Heart left ventricle (tissue), 16 donors: ENCODE data around the gene OLIG3. TPM values are rescaled to one million over a fixed set of nuclear protein-coding genes. Genes with fewer than 3 reads are reported as not detected.

Experiments used
- ATAC-seq, 4 donors: fragments of 200-7000 bp; cut with Tn5 transposase; one replicate each; pipeline ENCODE4 v1.9.1; 2020 to 2022; ENCODE audit warnings: moderate library complexity in 4 of 4, mild to moderate bottlenecking in 3 of 4, moderate number of reproducible peaks in 1 of 4
- DNase-seq, 5 donors: peaks; one replicate each; pipeline ENCODE4 v3.0.0-alpha.2; 2020
- H3K27ac ChIP-seq, 12 donors: fragments of 200-600 bp; sonication (generic) in 4 of 12; one replicate each; pipeline versions ENCODE4 v1.5.0 to v1.8.0; 2016 to 2022; ENCODE audit warnings: mild to moderate bottlenecking in 2 of 12
- H3K27me3 ChIP-seq, 9 donors: fragments of 200-600 bp; sonication (generic) in 2 of 9; one replicate each; pipeline versions ENCODE4 v1.5.1 to v1.8.0; 2016 to 2022; ENCODE audit warnings: mild to moderate bottlenecking in 3 of 9
- H3K36me3 ChIP-seq, 9 donors: fragments of 200-600 bp; sonication (generic) in 2 of 9; one replicate each; pipeline versions ENCODE4 v1.5.0 to v1.8.0; 2018 to 2022; ENCODE audit warnings: mild to moderate bottlenecking in 2 of 9
- H3K4me1 ChIP-seq, 12 donors: fragments of 200-600 bp; sonication (generic) in 4 of 12; one replicate each; pipeline versions ENCODE4 v1.5.0 to v1.8.0; 2016 to 2022; ENCODE audit warnings: mild to moderate bottlenecking in 3 of 12
- H3K4me3 ChIP-seq, 12 donors: fragments of 200-600 bp; sonication (generic) in 4 of 12; one replicate each; pipeline versions ENCODE4 v1.5.0 to v1.8.0; 2017 to 2022; ENCODE audit warnings: mild to moderate bottlenecking in 9 of 12, moderate library complexity in 4 of 12
- H3K9me3 ChIP-seq, 12 donors: fragments of 200-600 bp; sonication (generic) in 4 of 12; one replicate each; pipeline versions ENCODE4 v1.5.0 to v1.8.0; 2016 to 2022; ENCODE audit warnings: mild to moderate bottlenecking in 1 of 12
- POLR2A ChIP-seq, 2 donors: fragments of 450-650 bp; IDR thresholded peaks; one replicate each; pipeline ENCODE4 v1.6.1; 2017; ENCODE audit warnings: antibody characterized with exemption in 2 of 2, mild to moderate bottlenecking in 2 of 2, moderate library complexity in 2 of 2
- WGBS, 4 donors: extraction: QIAGEN DNeasy Blood & Tissue Kit in 2 of 4; methylation state at CpG; one replicate each; pipeline versions ENCODE4 v1.1.5 to v1.1.7; 2013 to 2018; 5-methylcytosine and 5-hydroxymethylcytosine counted together
- intact Hi-C, 10 donors: fragments of 100-400 bp; cut with DNase I; formaldehyde crosslinking; loops; one replicate each; pipeline versions ENCODE4 v1.11.1 to v1.14.2; 2022
- polyA plus RNA-seq, 2 donors: library from polyadenylated mRNA; stranded (reverse); fragments of 200-250 nt; gene quantifications; one replicate each; pipeline ENCODE4 v1.2.3, GENCODE V29; 2013
- total RNA-seq, 9 donors: library from RNA; depleted of rRNA in 2 of 9; stranded (reverse); fragments of >200 nt in 2 of 9; fragmentation: NEBNext Ultra II Directional in 3 of 9; extraction: Animal tissue kit (Norgen Biotek cat#: 25700) in 3 of 9; gene quantifications; one replicate each; pipeline versions ENCODE4 v1.1.0 to v1.2.4, GENCODE V29; 2016 to 2023
- TF ChIP-seq, protein P1 (sequence below), 12 donors: fragments of 200-600 bp; sonication (generic) in 4 of 12; IDR thresholded peaks; one replicate each; pipeline versions ENCODE4 v1.5.0 to v1.8.0; 2018 to 2022; ENCODE audit warnings: antibody characterized with exemption in 12 of 12, mild to moderate bottlenecking in 5 of 12
- donor health status: ischemic (EF 13 %, LVEDD 7.1; RV severe dilation, severe dysfunction).
- donor health status: healthy with polysubstance abuse.
- donor health status: DM: no; HTN: yes; CAD: no.
- donor health status: DM: no; HTN: no; CAD: no.
- donor health status: ischemic (EF 25% LVEDD 6.9; RV normal size, moderate dysfunction).
- donor health status: ischemic (EF 25% LVEDD 5.7; RV mildly dilated, moderate dysfunction).
- donor health status: healthy.
- donor health status: DM: yes; HTN: yes; CAD: no.
- donor health status: ischemic (EF 35%, LVEDD 5.7; RV mildly dilated, moderate dysfunction).
- donor health status: nonischemic (EF 11% LVEDD 7.7; RV severe dilation, severe dysfunction).
- donor health status: DM: yes; HTN: yes; CAD: no.
- donor health status: PGD.
- donor health status: ischemic (EF 29% LVEDD 5.4; RV normal size, mild dysfunction).
- donor health status: nonischemic (EF 23%, LVEDD 6.1; RV moderate dilation, normal function).

Gene OLIG3
- total and polyA plus RNA-seq, 11 donors, result not detected

DNA sequence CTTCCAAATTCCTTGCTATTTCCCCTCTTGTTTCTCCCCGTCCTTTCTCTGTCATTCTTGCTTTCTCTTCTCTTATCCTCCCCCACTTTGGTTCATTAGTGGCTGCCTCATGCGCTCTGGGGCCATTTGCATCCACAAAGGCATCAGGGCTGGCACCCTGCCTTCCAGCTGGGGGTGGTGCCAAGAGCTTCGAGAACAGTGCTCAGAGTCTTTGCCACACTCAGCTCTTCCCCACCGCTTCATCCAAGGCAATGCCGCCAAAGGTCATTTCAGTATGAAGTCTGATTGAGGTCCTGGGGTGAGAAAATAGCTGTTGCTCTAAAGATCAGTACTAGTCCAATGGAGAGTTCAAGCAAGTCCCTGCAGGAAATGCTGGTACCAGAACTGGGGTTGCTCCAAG, 22.7 kb downstream of the OLIG3 start:
- TF ChIP-seq POLR2A (IDR thresholded peaks at IDR 0.05), result no peak
- TF ChIP-seq, protein P1, sequence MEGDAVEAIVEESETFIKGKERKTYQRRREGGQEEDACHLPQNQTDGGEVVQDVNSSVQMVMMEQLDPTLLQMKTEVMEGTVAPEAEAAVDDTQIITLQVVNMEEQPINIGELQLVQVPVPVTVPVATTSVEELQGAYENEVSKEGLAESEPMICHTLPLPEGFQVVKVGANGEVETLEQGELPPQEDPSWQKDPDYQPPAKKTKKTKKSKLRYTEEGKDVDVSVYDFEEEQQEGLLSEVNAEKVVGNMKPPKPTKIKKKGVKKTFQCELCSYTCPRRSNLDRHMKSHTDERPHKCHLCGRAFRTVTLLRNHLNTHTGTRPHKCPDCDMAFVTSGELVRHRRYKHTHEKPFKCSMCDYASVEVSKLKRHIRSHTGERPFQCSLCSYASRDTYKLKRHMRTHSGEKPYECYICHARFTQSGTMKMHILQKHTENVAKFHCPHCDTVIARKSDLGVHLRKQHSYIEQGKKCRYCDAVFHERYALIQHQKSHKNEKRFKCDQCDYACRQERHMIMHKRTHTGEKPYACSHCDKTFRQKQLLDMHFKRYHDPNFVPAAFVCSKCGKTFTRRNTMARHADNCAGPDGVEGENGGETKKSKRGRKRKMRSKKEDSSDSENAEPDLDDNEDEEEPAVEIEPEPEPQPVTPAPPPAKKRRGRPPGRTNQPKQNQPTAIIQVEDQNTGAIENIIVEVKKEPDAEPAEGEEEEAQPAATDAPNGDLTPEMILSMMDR (IDR thresholded peaks at IDR 0.05), result no peak
- Histone ChIP-seq H3K4me1 (no peaks in the 10 kb centered on the region), H3K27ac (no peak overlapping the region), H3K9me3 (no peaks in the 10 kb centered on the region), H3K4me3 (no peak overlapping the region), H3K27me3 (peaks cover 0 to 61% (median 8%) of the 10 kb centered on the region in 9 donors), H3K36me3 (no peaks in the 10 kb centered on the region)
- intact Hi-C loops, result no loop called here
- WGBS, 4 donors, result 62 to 66% (median 63%) methylated on average over 5 of the region's 5 CpGs
- ATAC-seq (no peak), DNase-seq (no peak)

DNA sequence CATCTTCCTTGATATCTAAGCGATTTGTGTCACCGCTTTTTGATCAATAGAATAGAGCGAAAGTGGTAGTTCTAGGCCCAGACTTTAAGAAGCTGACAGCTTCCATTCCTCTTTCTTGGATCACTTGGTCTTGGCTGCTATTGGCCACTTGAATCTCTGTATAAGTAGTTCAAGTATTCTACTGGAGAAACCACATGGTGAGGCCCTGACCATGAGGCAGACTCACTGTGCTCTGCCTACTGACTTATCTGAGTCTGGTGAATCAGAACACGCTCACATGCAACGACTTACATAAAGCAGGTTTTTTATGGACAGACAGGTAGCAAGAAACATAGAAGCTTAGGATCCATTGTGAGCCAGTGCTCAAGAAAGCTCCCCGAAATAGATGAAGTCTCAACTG, 27.0 kb downstream of the OLIG3 start:
- no peaks in the 10 kb centered on the region for H3K9me3 ChIP-seq
- WGBS, 4 donors, result 88 to 93% (median 92%) methylated on average over 6 of the region's 6 CpGs
- peaks cover 0 to 23% (median 4%) of the 10 kb centered on the region in 9 donors for H3K27me3 ChIP-seq
- intact Hi-C loops, result no loop called here
- DNase-seq (no peak), ATAC-seq (no peak)
- no peak overlapping the region for H3K27ac ChIP-seq
- H3K4me1 ChIP-seq, result no peaks in the 10 kb centered on the region
- no peaks in the 10 kb centered on the region for H3K36me3 ChIP-seq
- no peak for TF ChIP-seq POLR2A (IDR thresholded peaks at IDR 0.05)
- TF ChIP-seq, protein P1 (IDR thresholded peaks at IDR 0.05), result no peak
- no peak overlapping the region for H3K4me3 ChIP-seq

DNA sequence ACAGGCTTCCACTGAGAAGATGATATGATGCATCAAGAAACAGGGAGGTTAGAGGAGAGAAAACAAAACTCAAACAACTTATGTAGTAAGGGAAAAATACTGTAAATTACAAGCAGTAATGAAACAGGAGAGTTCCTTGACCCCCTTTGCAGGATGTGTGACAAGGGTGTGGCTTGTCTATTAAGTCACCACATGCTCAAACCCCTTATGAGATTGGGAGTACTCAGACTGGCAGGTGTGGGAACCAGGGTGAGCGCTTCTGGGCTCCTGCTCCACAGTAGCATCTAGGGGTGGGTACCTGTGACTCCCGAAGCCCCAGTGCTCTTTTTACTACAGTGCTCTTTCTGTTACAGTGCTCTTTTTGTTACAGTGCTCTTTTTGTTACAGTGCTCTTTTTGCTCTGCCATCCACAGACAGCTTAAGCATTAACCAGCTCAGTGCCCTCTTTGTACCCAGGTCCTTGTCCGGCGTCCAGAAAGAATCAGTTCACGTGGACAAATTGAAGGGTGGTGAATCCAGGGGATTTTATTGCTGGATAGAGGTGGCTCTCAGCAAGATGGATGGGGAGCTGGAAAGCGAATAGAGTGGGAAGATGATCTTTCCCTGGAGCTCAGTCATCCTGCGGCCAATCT, 28.7 kb downstream of the OLIG3 start:
- Histone ChIP-seq H3K4me1 (no peaks in the 10 kb centered on the region), H3K9me3 (no peaks in the 10 kb centered on the region), H3K27me3 (peaks cover 0 to 15% (median 0%) of the 10 kb centered on the region in 9 donors), H3K4me3 (no peak overlapping the region), H3K36me3 (no peaks in the 10 kb centered on the region), H3K27ac (no peak overlapping the region)
- ATAC-seq (no peak), DNase-seq (no peak)
- 83 to 93% (median 87%) methylated on average over 7 of the region's 7 CpGs for WGBS, 4 donors
- intact Hi-C loops, result no loop called here
- no peak for TF ChIP-seq POLR2A (IDR thresholded peaks at IDR 0.05)
- TF ChIP-seq, protein P1 (IDR thresholded peaks at IDR 0.05), result no peak

- Histone ChIP-seq H3K9me3 (no peaks in the 10 kb centered on the region), H3K27ac (no peak overlapping the region), H3K4me1 (no peaks in the 10 kb centered on the region), H3K36me3 (no peaks in the 10 kb centered on the region), H3K4me3 (no peak overlapping the region), H3K27me3 (peaks cover 0 to 4% (median 0%) of the 10 kb centered on the region in 9 donors)
- ATAC-seq, result no peak
- WGBS, 4 donors, result 84 to 89% (median 87%) methylated on average over 7 of the region's 7 CpGs
- intact Hi-C loops, result no loop called here
- TF ChIP-seq POLR2A (IDR thresholded peaks at IDR 0.05), result no peak
- TF ChIP-seq, protein P1 (IDR thresholded peaks at IDR 0.05), result no peak
- no peak for DNase-seq
These were observed 41.8 kb downstream of the OLIG3 start for GRCh38 chr6:137452333-137452894.
